B cell (primary cell): Measurements from ENCODE around the gene PDE3B. TPM values are rescaled to one million over a fixed set of nuclear protein-coding genes. Genes with fewer than 3 reads are reported as not detected.
A peak's percentile ranks its signal among the peaks of the same experiment; 100 is the strongest.

Experiments used
- ATAC-seq: fragments of 200-7000 bp; cut with Tn5 transposase; one replicate; pipeline ENCODE4 v1.10.0; 2021; ENCODE audit warnings: low read depth, mild to moderate bottlenecking, moderate number of reproducible peaks, moderate library complexity
- CTCF ChIA-PET: fragments of 350-600 bp; sonication (Branson Sonifier 250); formaldehyde crosslinking; loops from one replicate; lab custom pipeline; 2021; ENCODE audit warnings: antibody characterized with exemption, inconsistent platforms; lab: Charles Lee
- POLR2A ChIA-PET: fragments of 350-600 bp; sonication (Branson Sonifier 250); formaldehyde crosslinking; loops from one replicate; lab custom pipeline; 2021; ENCODE audit warnings: antibody characterized with exemption; lab: Charles Lee
- DNase-seq: peaks from one replicate; pipeline ENCODE4 v3.0.0; 2013
- H2AFZ ChIP-seq: 2 replicates; pipeline ENCODE4 v1.6.1; 2012; ENCODE audit warnings: mild to moderate bottlenecking, low read depth, low read length; ENCODE audit not compliant: insufficient read depth, poor library complexity, severe bottlenecking
- H3K27ac ChIP-seq, 2 donors: 1 replicate in 1 of 2; 2 replicates in 1 of 2; pipeline ENCODE4 v1.5.1; 2012 to 2013; ENCODE audit warnings: low read length in 2 of 2, mild to moderate bottlenecking in 2 of 2, moderate library complexity in 1 of 2
- H3K27me3 ChIP-seq, 4 experiments: fragments of 200-600 bp in 1 of 4; sonication (generic) in 1 of 4; replicated peaks in 1 of 4; 1 replicate in 2 of 4; 2 replicates in 2 of 4; pipeline versions ENCODE4 v1.6.1 to v1.7.0; 2013 to 2016; ENCODE audit warnings: low read length in 3 of 4, mild to moderate bottlenecking in 2 of 4, mixed read lengths in 1 of 4, moderate library complexity in 1 of 4; ENCODE audit not compliant: insufficient read depth in 4 of 4, control insufficient read depth in 3 of 4; ENCODE audit errors: control extremely low read depth in 1 of 4
- H3K36me3 ChIP-seq, 2 experiments: replicated peaks in 1 of 2; 1 replicate in 1 of 2; 2 replicates in 1 of 2; pipeline versions ENCODE4 v1.6.1 to v1.7.1; 2013; ENCODE audit warnings: low read length in 1 of 2; ENCODE audit not compliant: insufficient read depth in 2 of 2, control insufficient read depth in 1 of 2; ENCODE audit errors: control extremely low read depth in 1 of 2, extremely low read depth in 1 of 2
- H3K4me1 ChIP-seq, 2 donors: fragments of 200-600 bp in 1 of 2; sonication (generic) in 1 of 2; 1 replicate in 1 of 2; 2 replicates in 1 of 2; pipeline versions ENCODE4 v1.5.1 to v1.6.1; 2013 to 2017; ENCODE audit warnings: low read length in 2 of 2; ENCODE audit not compliant: control insufficient read depth in 2 of 2, insufficient read depth in 2 of 2
- H3K4me2 ChIP-seq: replicated peaks from 2 replicates; pipeline ENCODE3; 2012; ENCODE audit warnings: mild to moderate bottlenecking, low read depth, low read length; ENCODE audit not compliant: poor library complexity, severe bottlenecking
- H3K4me3 ChIP-seq, 5 experiments: fragments of 200-600 bp in 1 of 5; sonication (generic) in 1 of 5; 1 replicate in 3 of 5; 2 replicates in 2 of 5; pipeline versions ENCODE4 v1.5.1 to v1.7.0; 2011 to 2016; ENCODE audit warnings: low read length in 4 of 5, mild to moderate bottlenecking in 4 of 5, low read depth in 2 of 5, control low read depth in 1 of 5, moderate library complexity in 1 of 5; ENCODE audit not compliant: insufficient read depth in 1 of 5; ENCODE audit errors: control extremely low read depth in 1 of 5, extremely low read depth in 1 of 5
- H3K79me2 ChIP-seq: fragments of 200-600 bp; sonication (generic); one replicate; pipeline ENCODE4 v1.6.0; 2016; ENCODE audit warnings: low read length; ENCODE audit not compliant: control insufficient read depth, insufficient read depth
- H3K9ac ChIP-seq: fragments of 200-600 bp; sonication (generic); 2 replicates; pipeline ENCODE4 v1.6.1; 2017; ENCODE audit warnings: mild to moderate bottlenecking, low read length, moderate library complexity
- H3K9me3 ChIP-seq, 3 donors: one replicate each; pipeline versions ENCODE4 v1.6.1 to v1.7.1; 2013; ENCODE audit warnings: low read length in 2 of 3; ENCODE audit not compliant: control insufficient read depth in 2 of 3, insufficient read depth in 1 of 3; ENCODE audit errors: control extremely low read depth in 1 of 3
- H4K20me1 ChIP-seq: 2 replicates; pipeline ENCODE4 v1.6.0; 2012; ENCODE audit warnings: mild to moderate bottlenecking, low read length; ENCODE audit not compliant: insufficient read depth, control insufficient read depth, poor library complexity, severe bottlenecking
- H3K27ac Mint-ChIP-seq: one replicate; pipeline ENCODE4 v1.8.0; 2021; ENCODE audit warnings: mixed read lengths
- H3K27me3 Mint-ChIP-seq: one replicate; pipeline ENCODE4 v1.8.0; 2021; ENCODE audit warnings: mixed read lengths
- H3K4me1 Mint-ChIP-seq: one replicate; pipeline ENCODE4 v1.8.0; 2021; ENCODE audit warnings: mixed read lengths
- H3K4me3 Mint-ChIP-seq: one replicate; pipeline ENCODE4 v1.8.0; 2021; ENCODE audit warnings: mixed read lengths
- H3K9me3 Mint-ChIP-seq: one replicate; pipeline ENCODE4 v1.8.0; 2022; ENCODE audit warnings: mixed read lengths; ENCODE audit not compliant: insufficient read depth
- EZH2 ChIP-seq: IDR thresholded peaks from 2 replicates; pipeline ENCODE4 v1.6.1; 2012; ENCODE audit warnings: borderline replicate concordance, low read depth, mild to moderate bottlenecking, moderate library complexity, low read length; ENCODE audit not compliant: insufficient read depth, poor library complexity, severe bottlenecking
- WGBS: methylation state at CpG from one replicate; pipeline ENCODE4 v1.1.5; 2013; ENCODE audit warnings: missing lambda C conversion rate; ENCODE audit not compliant: insufficient coverage; 5-methylcytosine and 5-hydroxymethylcytosine counted together
- intact Hi-C: fragments of 100-400 bp; cut with micrococcal nuclease; formaldehyde crosslinking; loops from one replicate; pipeline ENCODE4 v1.10.0; 2022
- polyA plus RNA-seq: library from polyadenylated mRNA; depleted of rRNA; stranded (reverse); fragments of >200 nt; gene quantifications from 2 replicates; pipeline ENCODE4 v1.2.3, GENCODE V29; 2012
- total RNA-seq, 2 donors: library from RNA; stranded (reverse); fragments of 120-200 nt in 1 of 2; gene quantifications; 1 replicate in 1 of 2; 2 replicates in 1 of 2; pipeline versions ENCODE4 v1.2.3 to v1.2.4, GENCODE V29; 2013 to 2022
- TF ChIP-seq, protein P1 (sequence below): fragments of 200-600 bp; IDR thresholded peaks from one replicate; pipeline ENCODE4 v1.8.0; 2022; ENCODE audit warnings: antibody characterized with exemption, mild to moderate bottlenecking

Gene PDE3B
- total and polyA plus RNA-seq, 2 donors (not counting 1 experiment from before 2014, with no cell fraction given): 1.0 to 60.7 TPM

DNA sequence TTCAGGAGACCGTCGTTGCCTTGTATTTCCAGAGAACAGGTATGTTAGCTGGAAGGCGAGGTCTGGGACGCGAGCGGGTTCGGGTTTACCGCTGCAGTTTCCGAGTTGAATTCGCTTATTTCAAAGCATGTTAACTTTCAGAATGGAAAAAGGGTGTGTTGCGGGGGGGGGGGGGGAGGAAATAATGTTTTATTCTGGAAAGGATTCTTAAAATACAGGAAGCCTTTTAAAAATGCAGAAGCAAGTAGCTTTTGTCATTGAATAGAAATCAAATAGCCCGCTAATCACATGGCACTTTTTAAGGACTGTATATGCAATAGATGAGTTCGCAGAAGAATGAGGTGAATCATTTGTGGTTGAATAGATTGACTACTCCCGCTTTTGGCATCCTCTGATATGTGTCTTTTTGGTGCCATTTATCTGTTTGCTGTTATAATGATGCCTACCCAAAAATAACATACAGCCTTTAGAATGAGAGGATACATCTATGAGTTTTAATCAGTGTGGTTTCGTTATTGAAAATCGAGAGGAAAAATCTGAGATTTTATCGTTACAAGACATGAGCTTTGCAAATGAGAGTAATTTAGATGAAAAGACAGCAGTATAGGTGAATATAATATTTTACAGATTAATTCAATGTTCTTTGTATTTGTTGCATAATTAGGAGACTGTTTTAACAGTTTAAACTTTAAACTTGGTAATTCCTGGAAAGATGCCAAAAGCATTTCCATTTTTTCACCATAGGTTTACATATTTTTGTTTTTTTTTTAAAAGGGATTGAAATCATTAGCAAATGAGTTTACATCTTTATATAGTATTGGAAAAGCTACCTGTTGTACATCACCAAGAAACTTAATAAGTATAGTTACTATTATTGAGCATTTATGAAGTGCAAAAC is 1.7 kb downstream of the PDE3B start:
- ATAC-seq (no peak), DNase-seq (peak; percentile 52)
- Histone ChIP-seq H3K27ac (no peak overlapping the region), H3K4me2 (peak overlapping the region; percentile 99), H3K79me2 (no peaks in the 10 kb centered on the region), H3K27me3 (peaks cover 0 to 33% (median 17%) of the 10 kb centered on the region in 4 experiments), H3K36me3 (no peaks in the 10 kb centered on the region), H4K20me1 (no peaks in the 10 kb centered on the region), H3K9ac (peak overlapping the region; percentile 80), H3K4me1 (peaks cover 7 to 17% of the 10 kb centered on the region in 2 donors), H2AFZ (peak overlapping the region; percentile 93), H3K4me3 (peak overlapping the region; percentile 58 to 92 (median 73)), H3K9me3 (no peaks in the 10 kb centered on the region)
- CTCF ChIA-PET: interaction anchor here (0.9 to 6.1 kb wide), 21 partner anchors 9 to 261 kb away, joined by 3 to 67 read pairs (median 7); partner anchors contain the start of genes CYP2R1 and PSMA1
- H3K27ac Mint-ChIP-seq: peak overlapping the region; percentile 64
- H3K4me1 Mint-ChIP-seq: peaks cover 9% of the 10 kb centered on the region
- POLR2A ChIA-PET: interaction anchor here (0.6 to 1.4 kb wide), 4 partner anchors 67 to 246 kb away, joined by 3 to 8 read pairs (median 4); partner anchors contain the start of gene CYP2R1
- peaks cover 49% of the 10 kb centered on the region for H3K27me3 Mint-ChIP-seq
- H3K4me3 Mint-ChIP-seq: peak overlapping the region; percentile 92
- no peaks in the 10 kb centered on the region for H3K9me3 Mint-ChIP-seq
- 0% methylated on average over 10 of the region's 17 CpGs for WGBS
- TF ChIP-seq, protein P1, sequence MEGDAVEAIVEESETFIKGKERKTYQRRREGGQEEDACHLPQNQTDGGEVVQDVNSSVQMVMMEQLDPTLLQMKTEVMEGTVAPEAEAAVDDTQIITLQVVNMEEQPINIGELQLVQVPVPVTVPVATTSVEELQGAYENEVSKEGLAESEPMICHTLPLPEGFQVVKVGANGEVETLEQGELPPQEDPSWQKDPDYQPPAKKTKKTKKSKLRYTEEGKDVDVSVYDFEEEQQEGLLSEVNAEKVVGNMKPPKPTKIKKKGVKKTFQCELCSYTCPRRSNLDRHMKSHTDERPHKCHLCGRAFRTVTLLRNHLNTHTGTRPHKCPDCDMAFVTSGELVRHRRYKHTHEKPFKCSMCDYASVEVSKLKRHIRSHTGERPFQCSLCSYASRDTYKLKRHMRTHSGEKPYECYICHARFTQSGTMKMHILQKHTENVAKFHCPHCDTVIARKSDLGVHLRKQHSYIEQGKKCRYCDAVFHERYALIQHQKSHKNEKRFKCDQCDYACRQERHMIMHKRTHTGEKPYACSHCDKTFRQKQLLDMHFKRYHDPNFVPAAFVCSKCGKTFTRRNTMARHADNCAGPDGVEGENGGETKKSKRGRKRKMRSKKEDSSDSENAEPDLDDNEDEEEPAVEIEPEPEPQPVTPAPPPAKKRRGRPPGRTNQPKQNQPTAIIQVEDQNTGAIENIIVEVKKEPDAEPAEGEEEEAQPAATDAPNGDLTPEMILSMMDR: no peak
- TF ChIP-seq EZH2: peak; percentile 21
- intact Hi-C loops: loop anchor here (2.0 kb wide), 1 partner anchor 120 kb away; no protein-coding TSS in a partner anchor
